ENCODE data around the gene ME3. TPM values are rescaled to one million over a fixed set of nuclear protein-coding genes. Genes with fewer than 3 reads are reported as not detected.

The ME3 gene
- total RNA-seq, 1 donor from 2014 or later, result 0.92 TPM

DNA sequence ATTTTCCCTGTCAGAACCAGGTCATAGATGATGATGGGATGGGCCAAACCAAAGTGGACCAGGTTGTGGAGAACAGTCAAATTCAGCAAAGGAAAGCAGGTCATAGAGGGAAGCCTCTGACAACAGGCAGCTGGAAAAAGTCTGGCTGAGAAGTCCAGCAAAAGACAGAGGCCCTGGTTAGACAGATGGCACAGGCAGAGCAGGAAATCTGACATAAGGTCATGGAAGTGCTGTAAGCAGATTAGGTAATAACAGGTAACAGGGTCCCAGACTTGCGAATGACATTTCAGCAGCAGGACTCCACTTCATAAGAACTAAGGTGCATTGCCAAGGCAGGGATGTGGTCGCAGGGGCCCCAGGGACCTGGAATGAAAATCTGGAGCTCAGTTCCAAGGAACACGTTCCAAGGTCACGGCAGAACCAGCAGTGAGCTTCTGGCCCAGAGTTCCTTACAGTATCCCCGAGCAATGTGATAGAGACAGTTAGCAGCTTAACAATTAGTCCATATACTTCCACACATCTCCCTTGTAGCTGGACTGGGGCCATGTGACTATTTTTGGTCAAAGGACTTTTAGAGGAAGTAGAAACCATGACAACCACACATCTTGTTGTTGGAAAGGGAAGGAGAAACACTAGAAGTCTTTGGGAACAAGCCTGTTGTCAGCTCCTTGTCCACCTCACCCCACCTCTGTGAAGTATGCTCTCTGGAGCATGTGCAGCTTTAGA lies 75.4 kb downstream of the ME3 start:
- DNase-seq (ENCODE audit: low spot score), result no peak
- no peak overlapping the region for H3K27ac Mint-ChIP-seq (ENCODE audit: unreplicated experiment)
- TF ChIP-seq, protein P1, sequence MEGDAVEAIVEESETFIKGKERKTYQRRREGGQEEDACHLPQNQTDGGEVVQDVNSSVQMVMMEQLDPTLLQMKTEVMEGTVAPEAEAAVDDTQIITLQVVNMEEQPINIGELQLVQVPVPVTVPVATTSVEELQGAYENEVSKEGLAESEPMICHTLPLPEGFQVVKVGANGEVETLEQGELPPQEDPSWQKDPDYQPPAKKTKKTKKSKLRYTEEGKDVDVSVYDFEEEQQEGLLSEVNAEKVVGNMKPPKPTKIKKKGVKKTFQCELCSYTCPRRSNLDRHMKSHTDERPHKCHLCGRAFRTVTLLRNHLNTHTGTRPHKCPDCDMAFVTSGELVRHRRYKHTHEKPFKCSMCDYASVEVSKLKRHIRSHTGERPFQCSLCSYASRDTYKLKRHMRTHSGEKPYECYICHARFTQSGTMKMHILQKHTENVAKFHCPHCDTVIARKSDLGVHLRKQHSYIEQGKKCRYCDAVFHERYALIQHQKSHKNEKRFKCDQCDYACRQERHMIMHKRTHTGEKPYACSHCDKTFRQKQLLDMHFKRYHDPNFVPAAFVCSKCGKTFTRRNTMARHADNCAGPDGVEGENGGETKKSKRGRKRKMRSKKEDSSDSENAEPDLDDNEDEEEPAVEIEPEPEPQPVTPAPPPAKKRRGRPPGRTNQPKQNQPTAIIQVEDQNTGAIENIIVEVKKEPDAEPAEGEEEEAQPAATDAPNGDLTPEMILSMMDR (IDR thresholded peaks at IDR 0.05; ENCODE audit: unreplicated experiment), result no peak

DNA sequence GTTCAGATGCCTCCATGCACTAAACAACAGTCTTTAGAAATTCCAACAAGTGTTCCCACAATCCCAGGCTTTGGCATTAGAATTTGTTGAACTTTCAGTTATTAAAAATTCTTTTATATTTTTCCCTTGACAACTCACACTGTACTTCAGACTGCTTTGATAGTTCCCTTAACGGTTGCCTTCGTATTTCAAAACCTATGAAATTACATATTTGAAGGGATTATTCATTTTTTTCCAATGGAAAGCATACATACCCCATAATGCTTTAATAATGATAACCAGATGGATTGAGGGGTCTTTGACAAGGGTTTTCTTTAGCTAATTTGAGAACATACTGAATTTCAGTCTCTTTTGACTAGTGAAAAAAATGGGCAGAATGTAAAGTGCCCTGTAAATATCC lies 76.5 kb downstream of the ME3 start:
- H3K27ac Mint-ChIP-seq (ENCODE audit: unreplicated experiment), result no peak overlapping the region
- H3K4me1 Mint-ChIP-seq (ENCODE audit: unreplicated experiment), result peaks cover 11% of the 10 kb centered on the region

More for the DNA sequence above, 75.4 kb downstream of the ME3 start:
- H3K4me3 Mint-ChIP-seq (ENCODE audit: unreplicated experiment), result peak overlapping the region; percentile 17
- H3K27me3 Mint-ChIP-seq (ENCODE audit: unreplicated experiment), result no peaks in the 10 kb centered on the region
- peaks cover 11% of the 10 kb centered on the region for H3K4me1 Mint-ChIP-seq (ENCODE audit: unreplicated experiment)
- H3K9me3 Mint-ChIP-seq (ENCODE audit: unreplicated experiment), result no peaks in the 10 kb centered on the region
- peaks cover 6% of the 10 kb centered on the region for H3K36me3 Mint-ChIP-seq (ENCODE audit: low read depth, unreplicated experiment)

DNA sequence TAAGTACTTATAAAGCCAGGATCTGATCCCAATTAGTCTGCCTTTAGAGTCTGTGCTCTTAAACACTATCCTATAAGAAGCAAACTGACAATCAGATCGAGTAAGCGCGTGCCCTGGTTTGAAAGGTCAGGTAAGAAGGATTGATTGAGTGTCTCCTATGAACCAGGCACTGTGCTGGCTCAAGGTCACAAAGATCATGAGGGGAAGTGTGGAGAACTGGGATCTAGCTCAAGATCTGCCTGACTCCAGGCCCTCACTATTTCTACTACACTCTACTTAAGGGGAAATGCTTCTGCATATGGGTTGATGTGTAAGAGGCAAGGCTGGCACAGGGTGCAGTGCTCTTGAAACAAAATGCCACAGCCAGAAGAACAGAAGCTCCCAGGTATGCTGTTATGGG lies 77.0 kb downstream of the ME3 start:
- TF ChIP-seq, protein P1 (IDR thresholded peaks at IDR 0.05; ENCODE audit: unreplicated experiment), result no peak
- Mint-ChIP-seq H3K27ac (ENCODE audit: unreplicated experiment) (no peak overlapping the region), H3K4me1 (ENCODE audit: unreplicated experiment) (peaks cover 11% of the 10 kb centered on the region), H3K36me3 (ENCODE audit: low read depth, unreplicated experiment) (peaks cover 6% of the 10 kb centered on the region), H3K27me3 (ENCODE audit: unreplicated experiment) (peaks cover under 1% of the 10 kb centered on the region), H3K9me3 (ENCODE audit: unreplicated experiment) (no peaks in the 10 kb centered on the region), H3K4me3 (ENCODE audit: unreplicated experiment) (no peak overlapping the region)
- no peak for DNase-seq (ENCODE audit: low spot score)

More for the DNA sequence above, 76.5 kb downstream of the ME3 start:
- no peak overlapping the region for H3K4me3 Mint-ChIP-seq (ENCODE audit: unreplicated experiment)
- H3K36me3 Mint-ChIP-seq (ENCODE audit: low read depth, unreplicated experiment), result peaks cover 6% of the 10 kb centered on the region
- TF ChIP-seq, protein P1 (IDR thresholded peaks at IDR 0.05; ENCODE audit: unreplicated experiment), result no peak
- no peak for DNase-seq (ENCODE audit: low spot score)
- no peaks in the 10 kb centered on the region for H3K9me3 Mint-ChIP-seq (ENCODE audit: unreplicated experiment)
- H3K27me3 Mint-ChIP-seq (ENCODE audit: unreplicated experiment), result no peaks in the 10 kb centered on the region

DNA sequence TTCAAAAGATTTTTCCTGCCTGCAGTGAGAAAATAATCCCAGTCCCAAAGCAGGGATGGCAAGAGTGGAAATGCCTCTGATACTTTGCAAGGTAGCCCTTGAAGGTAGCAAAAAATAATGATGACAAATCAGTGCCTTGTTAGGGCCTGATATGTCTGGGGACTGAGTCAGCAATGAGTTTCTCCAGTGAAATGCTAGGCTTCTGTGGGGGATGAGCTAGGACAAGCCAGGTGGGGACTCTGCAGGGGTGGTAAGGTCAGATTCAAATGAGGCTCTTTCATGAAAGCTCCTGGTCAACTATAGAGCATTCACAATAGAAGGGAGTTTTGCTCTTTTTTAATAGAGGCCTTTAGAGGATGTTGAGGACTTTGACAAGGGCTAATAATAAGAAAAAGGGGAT lies 77.7 kb downstream of the ME3 start:
- Mint-ChIP-seq H3K9me3 (ENCODE audit: unreplicated experiment) (no peaks in the 10 kb centered on the region), H3K36me3 (ENCODE audit: low read depth, unreplicated experiment) (peaks cover 6% of the 10 kb centered on the region), H3K4me1 (ENCODE audit: unreplicated experiment) (peaks cover 11% of the 10 kb centered on the region), H3K4me3 (ENCODE audit: unreplicated experiment) (no peak overlapping the region), H3K27ac (ENCODE audit: unreplicated experiment) (no peak overlapping the region), H3K27me3 (ENCODE audit: unreplicated experiment) (peaks cover 2% of the 10 kb centered on the region)
- TF ChIP-seq, protein P1 (IDR thresholded peaks at IDR 0.05; ENCODE audit: unreplicated experiment), result no peak
- DNase-seq (ENCODE audit: low spot score), result no peak

DNA sequence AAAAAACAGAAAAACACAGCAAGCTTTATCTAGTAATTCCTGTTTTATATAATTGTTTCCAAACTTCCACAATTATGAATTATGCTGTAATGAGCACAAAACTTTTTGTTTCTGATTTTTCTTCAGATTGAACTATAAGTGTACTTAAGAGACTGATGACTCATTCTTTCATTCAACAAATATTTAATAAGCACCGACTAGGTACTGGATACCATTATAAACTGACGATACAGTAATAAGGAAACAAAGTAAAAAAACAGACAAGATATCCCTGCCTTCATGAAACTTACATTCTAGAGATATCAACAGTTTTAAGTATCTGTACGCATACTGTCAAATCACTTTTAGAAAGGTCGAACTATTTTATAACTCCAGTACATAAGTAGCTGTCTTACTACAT lies 78.6 kb downstream of the ME3 start:
- H3K27ac Mint-ChIP-seq (ENCODE audit: unreplicated experiment), result no peak overlapping the region
- H3K36me3 Mint-ChIP-seq (ENCODE audit: low read depth, unreplicated experiment), result peaks cover 6% of the 10 kb centered on the region
- no peak overlapping the region for H3K4me3 Mint-ChIP-seq (ENCODE audit: unreplicated experiment)
- TF ChIP-seq, protein P1 (IDR thresholded peaks at IDR 0.05; ENCODE audit: unreplicated experiment), result no peak
- peaks cover 11% of the 10 kb centered on the region for H3K4me1 Mint-ChIP-seq (ENCODE audit: unreplicated experiment)
- H3K27me3 Mint-ChIP-seq (ENCODE audit: unreplicated experiment), result peaks cover 2% of the 10 kb centered on the region
- H3K9me3 Mint-ChIP-seq (ENCODE audit: unreplicated experiment), result no peaks in the 10 kb centered on the region
- no peak for DNase-seq (ENCODE audit: low spot score)

All from endothelial cell (in vitro differentiated cells).